Neural cell (in vitro differentiated cells): Measurements from ENCODE around the gene CHKA. TPM values are rescaled to one million over a fixed set of nuclear protein-coding genes. Genes with fewer than 3 reads are reported as not detected.

Source experiments
- H2AFZ ChIP-seq: fragments of 200-600, 300-800 bp; sonication (generic), shearing (Covaris generic); 2 replicates; pipeline ENCODE4 v1.6.0; 2014; ENCODE audit warnings: low read depth, mild to moderate bottlenecking, antibody characterized with exemption, low read length, moderate library complexity
- H3F3A ChIP-seq: fragments of 200-600 bp; shearing (Covaris generic); 2 replicates; pipeline ENCODE4 v1.6.1; 2016; ENCODE audit warnings: mild to moderate bottlenecking, moderate library complexity, mixed read lengths, antibody characterized with exemption, low read length; ENCODE audit not compliant: insufficient read depth, poor library complexity, severe bottlenecking
- H3K27ac ChIP-seq: fragments of 200-600, 300-800 bp; sonication (generic), shearing (Covaris generic); 2 replicates; pipeline ENCODE4 v1.5.1; 2014; ENCODE audit warnings: mild to moderate bottlenecking, low read length, moderate library complexity
- H3K27me3 ChIP-seq: fragments of 300-800, 200-600 bp; sonication (generic), shearing (Covaris generic); 2 replicates; pipeline ENCODE4 v1.6.0; 2014; ENCODE audit warnings: mild to moderate bottlenecking, low read depth, low read length, moderate library complexity; ENCODE audit not compliant: insufficient read depth
- H3K36me3 ChIP-seq: fragments of 300-800, 200-600 bp; sonication (generic), shearing (Covaris generic); 2 replicates; pipeline ENCODE4 v1.5.1; 2014; ENCODE audit warnings: mild to moderate bottlenecking, antibody characterized with exemption, low read length, moderate library complexity; ENCODE audit not compliant: insufficient read depth
- H3K4me2 ChIP-seq: fragments of 300-800, 200-600 bp; sonication (generic), shearing (Covaris generic); 2 replicates; pipeline ENCODE4 v1.6.0; 2014; ENCODE audit warnings: mild to moderate bottlenecking, low read length
- H3K4me3 ChIP-seq: fragments of 300-800, 200-600 bp; sonication (generic), shearing (Covaris generic); 2 replicates; pipeline ENCODE4 v1.5.1; 2014; ENCODE audit warnings: mild to moderate bottlenecking, low read length, moderate library complexity
- H3K79me2 ChIP-seq: fragments of 200-600 bp; shearing (Covaris generic); replicated peaks from 2 replicates; pipeline ENCODE4 v1.6.0; 2014; ENCODE audit warnings: mild to moderate bottlenecking, low read length, moderate library complexity; ENCODE audit not compliant: insufficient read depth
- H3K9ac ChIP-seq: fragments of 300-800, 200-600 bp; sonication (generic), shearing (Covaris generic); 2 replicates; pipeline ENCODE4 v1.6.1; 2016; ENCODE audit warnings: mild to moderate bottlenecking, low read length, mixed read lengths
- H3K9me2 ChIP-seq: fragments of 200-600 bp; shearing (Covaris generic); 2 replicates; pipeline ENCODE4 v1.6.1; 2016; ENCODE audit warnings: mild to moderate bottlenecking, low read length, mixed read lengths; ENCODE audit not compliant: insufficient read depth
- H3K9me3 ChIP-seq: fragments of 200-600, 300-800 bp; sonication (generic), shearing (Covaris generic); 2 replicates; pipeline ENCODE4 v1.6.1; 2016; ENCODE audit warnings: mild to moderate bottlenecking, mixed run types, low read length, moderate library complexity, mixed read lengths
- H4K20me1 ChIP-seq: fragments of 200-600 bp; shearing (Covaris generic); 2 replicates; pipeline ENCODE4 v1.6.1; 2016; ENCODE audit warnings: mild to moderate bottlenecking, mixed run types; ENCODE audit not compliant: insufficient read depth
- EP300 ChIP-seq: fragments of 450-650 bp; conservative IDR thresholded peaks from 2 replicates; pipeline ENCODE4 v1.6.1; 2014; ENCODE audit warnings: antibody characterized with exemption, mild to moderate bottlenecking, moderate library complexity; ENCODE audit not compliant: poor library complexity, severe bottlenecking
- EZH2 ChIP-seq: fragments of 200-600, 300-800 bp; shearing (Covaris generic), sonication (generic); IDR thresholded peaks from 2 replicates; pipeline ENCODE4 v1.6.1; 2014; ENCODE audit warnings: antibody characterized with exemption, low read length, borderline replicate concordance, mild to moderate bottlenecking; ENCODE audit not compliant: insufficient read depth, poor library complexity, severe bottlenecking
- MXI1 ChIP-seq: fragments of 450-650 bp; conservative IDR thresholded peaks from 2 replicates; pipeline ENCODE4 v1.6.1; 2014; ENCODE audit warnings: antibody characterized with exemption, mild to moderate bottlenecking; ENCODE audit not compliant: poor library complexity, severe bottlenecking
- POLR2AphosphoS5 ChIP-seq: IDR thresholded peaks from 2 replicates; pipeline ENCODE4 v1.6.1; 2012
- RAD21 ChIP-seq: fragments of 450-650 bp; conservative IDR thresholded peaks from 2 replicates; pipeline ENCODE4 v1.6.1; 2014; ENCODE audit warnings: antibody characterized with exemption, mild to moderate bottlenecking, moderate library complexity
- SMC3 ChIP-seq: fragments of 450-650 bp; conservative IDR thresholded peaks from 2 replicates; pipeline ENCODE4 v1.6.1; 2014; ENCODE audit warnings: antibody characterized with exemption, mild to moderate bottlenecking, moderate library complexity; ENCODE audit not compliant: poor library complexity
- TAF1 ChIP-seq: IDR thresholded peaks from 2 replicates; pipeline ENCODE4 v1.6.1; 2012; ENCODE audit warnings: low read depth
- polyA plus RNA-seq: library from polyadenylated mRNA; depleted of rRNA; stranded (reverse); fragments of >200 nt; gene quantifications from 2 replicates; pipeline ENCODE4 v1.2.3, GENCODE V29; 2014
- TF ChIP-seq, protein P1 (sequence below): IDR thresholded peaks from 2 replicates; pipeline ENCODE4 v1.6.1; 2012; ENCODE audit warnings: borderline replicate concordance
- TF ChIP-seq, protein P2 (sequence below): fragments of 450-650 bp; IDR thresholded peaks from 2 replicates; pipeline ENCODE4 v1.5.1; 2014; ENCODE audit warnings: antibody characterized with exemption, mild to moderate bottlenecking, moderate library complexity; ENCODE audit not compliant: poor library complexity, severe bottlenecking

Gene CHKA
- polyA plus RNA-seq, 1 donor from 2014 or later: 90.0 TPM

DNA sequence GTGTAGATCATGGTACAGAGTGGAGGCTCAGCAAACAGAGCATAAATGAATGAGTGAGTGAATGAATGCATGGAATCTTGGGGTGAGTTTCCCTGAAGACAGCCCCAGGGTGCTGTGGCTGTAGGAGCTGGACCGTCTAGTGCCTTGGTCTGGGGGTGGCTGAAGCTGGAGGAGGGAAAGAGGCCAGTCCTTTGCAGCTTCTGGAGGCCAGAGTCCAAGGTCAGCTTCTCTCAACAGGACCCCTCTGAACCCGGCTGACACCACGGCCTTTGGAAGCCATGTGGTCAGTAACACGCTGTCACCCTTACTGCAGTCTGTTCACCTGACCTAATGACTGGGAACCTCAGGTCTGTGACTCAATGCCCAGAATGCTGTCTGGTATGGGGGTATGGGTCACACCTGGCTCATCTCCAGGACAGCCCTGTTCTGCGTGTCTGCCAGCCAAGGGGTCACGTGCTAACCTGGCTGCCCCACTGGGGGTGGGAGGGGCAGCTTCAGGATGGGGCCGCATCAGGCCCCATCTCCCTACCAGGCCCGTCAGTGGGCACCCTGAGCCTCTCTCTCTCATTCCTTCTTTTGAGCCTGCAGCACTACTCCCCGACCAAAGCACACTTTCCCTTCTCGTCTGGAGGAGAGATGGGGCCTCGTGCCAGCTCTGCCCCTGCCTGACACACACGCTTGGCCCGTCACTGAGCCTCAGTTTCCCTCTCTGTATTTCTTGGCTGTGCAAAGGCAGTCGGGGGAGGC is 24.1 kb upstream of the CHKA start:
- TF ChIP-seq TAF1: no peak
- TF ChIP-seq MXI1: no peak
- TF ChIP-seq RAD21: no peak
- TF ChIP-seq, protein P1, sequence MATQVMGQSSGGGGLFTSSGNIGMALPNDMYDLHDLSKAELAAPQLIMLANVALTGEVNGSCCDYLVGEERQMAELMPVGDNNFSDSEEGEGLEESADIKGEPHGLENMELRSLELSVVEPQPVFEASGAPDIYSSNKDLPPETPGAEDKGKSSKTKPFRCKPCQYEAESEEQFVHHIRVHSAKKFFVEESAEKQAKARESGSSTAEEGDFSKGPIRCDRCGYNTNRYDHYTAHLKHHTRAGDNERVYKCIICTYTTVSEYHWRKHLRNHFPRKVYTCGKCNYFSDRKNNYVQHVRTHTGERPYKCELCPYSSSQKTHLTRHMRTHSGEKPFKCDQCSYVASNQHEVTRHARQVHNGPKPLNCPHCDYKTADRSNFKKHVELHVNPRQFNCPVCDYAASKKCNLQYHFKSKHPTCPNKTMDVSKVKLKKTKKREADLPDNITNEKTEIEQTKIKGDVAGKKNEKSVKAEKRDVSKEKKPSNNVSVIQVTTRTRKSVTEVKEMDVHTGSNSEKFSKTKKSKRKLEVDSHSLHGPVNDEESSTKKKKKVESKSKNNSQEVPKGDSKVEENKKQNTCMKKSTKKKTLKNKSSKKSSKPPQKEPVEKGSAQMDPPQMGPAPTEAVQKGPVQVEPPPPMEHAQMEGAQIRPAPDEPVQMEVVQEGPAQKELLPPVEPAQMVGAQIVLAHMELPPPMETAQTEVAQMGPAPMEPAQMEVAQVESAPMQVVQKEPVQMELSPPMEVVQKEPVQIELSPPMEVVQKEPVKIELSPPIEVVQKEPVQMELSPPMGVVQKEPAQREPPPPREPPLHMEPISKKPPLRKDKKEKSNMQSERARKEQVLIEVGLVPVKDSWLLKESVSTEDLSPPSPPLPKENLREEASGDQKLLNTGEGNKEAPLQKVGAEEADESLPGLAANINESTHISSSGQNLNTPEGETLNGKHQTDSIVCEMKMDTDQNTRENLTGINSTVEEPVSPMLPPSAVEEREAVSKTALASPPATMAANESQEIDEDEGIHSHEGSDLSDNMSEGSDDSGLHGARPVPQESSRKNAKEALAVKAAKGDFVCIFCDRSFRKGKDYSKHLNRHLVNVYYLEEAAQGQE: no peak
- TF ChIP-seq POLR2AphosphoS5: no peak
- TF ChIP-seq EZH2: no peak
- TF ChIP-seq, protein P2, sequence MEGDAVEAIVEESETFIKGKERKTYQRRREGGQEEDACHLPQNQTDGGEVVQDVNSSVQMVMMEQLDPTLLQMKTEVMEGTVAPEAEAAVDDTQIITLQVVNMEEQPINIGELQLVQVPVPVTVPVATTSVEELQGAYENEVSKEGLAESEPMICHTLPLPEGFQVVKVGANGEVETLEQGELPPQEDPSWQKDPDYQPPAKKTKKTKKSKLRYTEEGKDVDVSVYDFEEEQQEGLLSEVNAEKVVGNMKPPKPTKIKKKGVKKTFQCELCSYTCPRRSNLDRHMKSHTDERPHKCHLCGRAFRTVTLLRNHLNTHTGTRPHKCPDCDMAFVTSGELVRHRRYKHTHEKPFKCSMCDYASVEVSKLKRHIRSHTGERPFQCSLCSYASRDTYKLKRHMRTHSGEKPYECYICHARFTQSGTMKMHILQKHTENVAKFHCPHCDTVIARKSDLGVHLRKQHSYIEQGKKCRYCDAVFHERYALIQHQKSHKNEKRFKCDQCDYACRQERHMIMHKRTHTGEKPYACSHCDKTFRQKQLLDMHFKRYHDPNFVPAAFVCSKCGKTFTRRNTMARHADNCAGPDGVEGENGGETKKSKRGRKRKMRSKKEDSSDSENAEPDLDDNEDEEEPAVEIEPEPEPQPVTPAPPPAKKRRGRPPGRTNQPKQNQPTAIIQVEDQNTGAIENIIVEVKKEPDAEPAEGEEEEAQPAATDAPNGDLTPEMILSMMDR: no peak
- no peak for TF ChIP-seq EP300
- no peak for TF ChIP-seq SMC3

DNA sequence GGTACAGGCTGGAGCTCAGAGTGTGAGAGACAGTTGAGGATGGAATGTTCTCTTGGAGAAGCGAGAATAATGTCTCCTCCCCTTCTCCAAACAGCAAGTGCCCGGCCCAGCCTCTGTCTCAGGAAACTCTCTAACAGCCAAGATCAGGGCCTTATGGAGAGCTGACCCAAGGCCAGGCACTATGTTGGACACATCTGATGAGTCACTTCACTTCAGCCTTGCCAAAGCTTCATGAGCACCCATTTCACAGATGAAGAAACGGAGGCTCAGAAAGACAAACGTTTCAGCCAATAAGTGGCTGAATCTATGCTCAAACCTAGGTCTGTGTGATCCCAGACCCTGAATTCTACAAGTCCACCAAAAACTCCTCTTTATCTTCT is 22.1 kb upstream of the CHKA start:
- H3K9me3 ChIP-seq: no peaks in the 10 kb centered on the region
- no peaks in the 10 kb centered on the region for H3K79me2 ChIP-seq
- H4K20me1 ChIP-seq: no peaks in the 10 kb centered on the region
- no peak overlapping the region for H3K4me2 ChIP-seq
- no peaks in the 10 kb centered on the region for H3K36me3 ChIP-seq
- no peaks in the 10 kb centered on the region for H3K9me2 ChIP-seq
- no peaks in the 10 kb centered on the region for H3F3A ChIP-seq
- TF ChIP-seq RAD21: no peak
- TF ChIP-seq, protein P1: no peak
- TF ChIP-seq EP300: no peak
- no peak for TF ChIP-seq SMC3
- TF ChIP-seq EZH2: no peak
- TF ChIP-seq TAF1: no peak
- TF ChIP-seq, protein P2: no peak
- no peak overlapping the region for H3K27ac ChIP-seq
- no peak overlapping the region for H2AFZ ChIP-seq
- H3K9ac ChIP-seq: no peak overlapping the region
- no peaks in the 10 kb centered on the region for H3K27me3 ChIP-seq
- H3K4me3 ChIP-seq: no peak overlapping the region

More for the DNA sequence above, 24.1 kb upstream of the CHKA start:
- no peaks in the 10 kb centered on the region for H3K27me3 ChIP-seq
- H3K4me3 ChIP-seq: no peak overlapping the region
- no peak overlapping the region for H2AFZ ChIP-seq
- no peak overlapping the region for H3K27ac ChIP-seq
- no peak overlapping the region for H3K4me2 ChIP-seq
- H3F3A ChIP-seq: no peaks in the 10 kb centered on the region
- no peaks in the 10 kb centered on the region for H4K20me1 ChIP-seq
- H3K36me3 ChIP-seq: no peaks in the 10 kb centered on the region
- no peaks in the 10 kb centered on the region for H3K79me2 ChIP-seq
- H3K9me3 ChIP-seq: no peaks in the 10 kb centered on the region
- H3K9me2 ChIP-seq: no peaks in the 10 kb centered on the region
- H3K9ac ChIP-seq: no peak overlapping the region
